ENCODE data around the gene TMEM244. TPM values are rescaled to one million over a fixed set of nuclear protein-coding genes. Genes with fewer than 3 reads are reported as not detected.

The TMEM244 gene
- total and polyA plus RNA-seq, 9 of the 15 experiments (the other 6 are each of a cell fraction or from before 2014, with no cell fraction given): not detected

DNA sequence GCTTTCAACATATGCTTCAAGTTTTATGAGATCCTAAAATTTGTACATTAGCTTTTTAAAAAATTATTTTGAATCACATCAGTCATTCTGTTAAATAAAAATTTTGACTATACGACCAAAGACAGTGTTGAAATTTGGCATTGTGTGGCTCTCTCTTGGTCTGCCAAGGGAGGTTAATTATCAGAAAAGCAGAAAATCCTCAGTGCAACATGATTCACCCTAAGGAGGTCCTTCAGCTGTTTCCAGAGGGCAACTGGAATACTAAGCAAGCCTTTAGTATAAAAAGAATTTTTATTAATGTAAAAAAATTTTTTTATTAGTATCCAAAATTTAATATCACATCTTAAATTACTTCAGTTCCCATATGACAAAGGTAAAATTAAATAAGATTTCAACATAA lies 23.1 kb upstream of the TMEM244 start:
- H3K36me3 ChIP-seq (ENCODE audit: control insufficient read depth, insufficient read depth, low read length): no peaks in the 10 kb centered on the region
- H3K27ac ChIP-seq (ENCODE audit: extremely low read depth, low read depth, low read length): no peak overlapping the region
- no peak overlapping the region for H2AFZ ChIP-seq (ENCODE audit: low read depth, low read length)
- FAIRE-seq (no peak), ATAC-seq (no peak), DNase-seq (ENCODE audit: extremely low read depth in 1 of 4, low spot score in 3 of 4) (no peak)
- 5% methylated on average over 1 of the region's 1 CpG for WGBS (ENCODE audit: insufficient coverage, low coverage, missing lambda C conversion rate)
- H3K4me1 ChIP-seq (replicated peaks in 1 of 2; ENCODE audit: control insufficient read depth in 2 of 2, insufficient read depth in 2 of 2, low read length in 2 of 2): no peaks in the 10 kb centered on the region
- in situ Hi-C loops (cut with MboI) (no loop called here), intact Hi-C loops (cut with micrococcal nuclease) (no loop called here)
- BruUV-seq (replicated peaks): no TSS peak
- POLR2A ChIA-PET: no interaction called here
- H3K9me1 ChIP-seq (ENCODE audit: control insufficient read depth, insufficient read depth, low read length): no peaks in the 10 kb centered on the region
- no peak for TF ChIP-seq SMAD3 (CRISPR knock-in tag; conservative IDR thresholded peaks at IDR 0.05)
- no peaks in the 10 kb centered on the region for H3K27me3 ChIP-seq (ENCODE audit: control insufficient read depth in 2 of 2, insufficient read depth in 2 of 2, low read length in 2 of 2)
- no peaks in the 10 kb centered on the region for H3K79me2 ChIP-seq (ENCODE audit: control insufficient read depth, insufficient read depth, low read length)
- no peak overlapping the region for H3K9ac ChIP-seq (ENCODE audit: insufficient read depth in 1 of 2, low read depth in 2 of 2, low read length in 2 of 2)
- CTCF ChIA-PET (ENCODE audit: low intra/inter-chr PET ratio): no interaction called here
- no peaks in the 10 kb centered on the region for H4K20me1 ChIP-seq (replicated peaks; ENCODE audit: control insufficient read depth, insufficient read depth, low read length)
- H3K4me3 ChIP-seq: no peak overlapping the region
- no peaks in the 10 kb centered on the region for H3K9me3 ChIP-seq (replicated peaks; ENCODE audit: control insufficient read depth, insufficient read depth, low read depth, low read length)
- no peak overlapping the region for H3K4me2 ChIP-seq (ENCODE audit: insufficient read depth, low read length)

- ATAC-seq: no peak
- no peak overlapping the region for H3K4me2 ChIP-seq (ENCODE audit: insufficient read depth, low read length)
Observed at GRCh38 chr6:129882510-129883023, 21.5 kb upstream of the TMEM244 start.

More at GRCh38 chr6:129882510-129883023, 21.5 kb upstream of the TMEM244 start:
- no peaks in the 10 kb centered on the region for H3K4me1 ChIP-seq (replicated peaks in 1 of 2; ENCODE audit: control insufficient read depth in 2 of 2, insufficient read depth in 2 of 2, low read length in 2 of 2)
- no peaks in the 10 kb centered on the region for H3K79me2 ChIP-seq (ENCODE audit: control insufficient read depth, insufficient read depth, low read length)
- H3K36me3 ChIP-seq (ENCODE audit: control insufficient read depth, insufficient read depth, low read length): no peaks in the 10 kb centered on the region
- no TSS peak for BruUV-seq (replicated peaks)
- no peak overlapping the region for H3K9ac ChIP-seq (ENCODE audit: insufficient read depth in 1 of 2, low read depth in 2 of 2, low read length in 2 of 2)
- in situ Hi-C loops (cut with MboI): no loop called here
- no peak for TF ChIP-seq ZNF609 (CRISPR knock-in tag; IDR thresholded peaks at IDR 0.05; ENCODE audit: borderline replicate concordance)
- TF ChIP-seq, protein P1, sequence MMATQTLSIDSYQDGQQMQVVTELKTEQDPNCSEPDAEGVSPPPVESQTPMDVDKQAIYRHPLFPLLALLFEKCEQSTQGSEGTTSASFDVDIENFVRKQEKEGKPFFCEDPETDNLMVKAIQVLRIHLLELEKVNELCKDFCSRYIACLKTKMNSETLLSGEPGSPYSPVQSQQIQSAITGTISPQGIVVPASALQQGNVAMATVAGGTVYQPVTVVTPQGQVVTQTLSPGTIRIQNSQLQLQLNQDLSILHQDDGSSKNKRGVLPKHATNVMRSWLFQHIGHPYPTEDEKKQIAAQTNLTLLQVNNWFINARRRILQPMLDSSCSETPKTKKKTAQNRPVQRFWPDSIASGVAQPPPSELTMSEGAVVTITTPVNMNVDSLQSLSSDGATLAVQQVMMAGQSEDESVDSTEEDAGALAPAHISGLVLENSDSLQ (IDR thresholded peaks at IDR 0.05): 0 out of 2 replicates have a peak, but pooled peaks have one; percentile 7
- H4K20me1 ChIP-seq (replicated peaks; ENCODE audit: control insufficient read depth, insufficient read depth, low read length): no peaks in the 10 kb centered on the region
- FAIRE-seq: no peak
- intact Hi-C loops (cut with micrococcal nuclease): no loop called here
- 8% methylated on average over 8 of the region's 8 CpGs for WGBS (ENCODE audit: insufficient coverage, low coverage, missing lambda C conversion rate)
- CTCF ChIA-PET (ENCODE audit: low intra/inter-chr PET ratio): no interaction called here
- DNase-seq (ENCODE audit: extremely low read depth in 1 of 4, low spot score in 3 of 4): no peak
- H3K9me3 ChIP-seq (replicated peaks; ENCODE audit: control insufficient read depth, insufficient read depth, low read depth, low read length): no peaks in the 10 kb centered on the region
- H3K27ac ChIP-seq (ENCODE audit: extremely low read depth, low read depth, low read length): no peak overlapping the region
- POLR2A ChIA-PET: no interaction called here
- H3K9me1 ChIP-seq (ENCODE audit: control insufficient read depth, insufficient read depth, low read length): no peaks in the 10 kb centered on the region
- H3K27me3 ChIP-seq (ENCODE audit: control insufficient read depth in 2 of 2, insufficient read depth in 2 of 2, low read length in 2 of 2): no peaks in the 10 kb centered on the region
- H2AFZ ChIP-seq (ENCODE audit: low read depth, low read length): peak overlapping the region; percentile 22; the same call in 1 of the 2 replicates
- H3K4me3 ChIP-seq: no peak overlapping the region

Data from K562 (cell line).